HepG2 (cell line): ENCODE data around the gene ACTN4. TPM values are rescaled to one million over a fixed set of nuclear protein-coding genes. Genes with fewer than 3 reads are reported as not detected.

Experiments used
- ATAC-seq: fragments of 200-7000 bp; cut with Tn5 transposase; 3 replicates; pipeline ENCODE4 v1.9.1; 2020; ENCODE audit warnings: mild to moderate bottlenecking, moderate library complexity
- BruUV-seq: library from RNA; stranded (reverse); fragments of 400-500 nt; replicated peaks from 2 replicates; lab custom pipeline; 2021; lab: Mats Ljungman, UMichigan
- CTCF ChIA-PET: fragments of 300-600 bp; formaldehyde crosslinking; extraction: SDS; loops from one replicate; lab custom pipeline; 2021; ENCODE audit warnings: low total read pairs, inconsistent platforms, low intra/inter-chr PET ratio; lab: Yijun Ruan, JAX
- POLR2A ChIA-PET: fragments of 350-600 bp; sonication (Branson Sonifier 250); formaldehyde crosslinking; loops from one replicate; lab custom pipeline; 2020; ENCODE audit warnings: antibody characterized with exemption, inconsistent platforms; lab: Yijun Ruan, JAX
- DNase-seq: peaks from one replicate; pipeline ENCODE4 v3.0.0-alpha.2; 2015; ENCODE audit warnings: low spot score
- FAIRE-seq: peaks from 3 replicates; lab custom pipeline; 2011; peaks lifted over from hg19 to GRCh38; lab: Jason Lieb, UNC
- H2AFZ ChIP-seq: one replicate; pipeline ENCODE4 v1.6.1; 2011; ENCODE audit warnings: low read length, inconsistent platforms
- H3K27ac ChIP-seq: fragments of 300-600 bp; 3 replicates; pipeline ENCODE4 v1.8.0; 2011; ENCODE audit warnings: mixed run types, mild to moderate bottlenecking, mixed read lengths, low read length, inconsistent platforms; ENCODE audit not compliant: insufficient read depth; ENCODE audit errors: extremely low read length
- H3K27me3 ChIP-seq, 2 experiments: fragments of 200-600 bp in 1 of 2; 2 replicates in 1 of 2; 3 replicates in 1 of 2; pipeline versions ENCODE4 v1.6.0 to v1.8.0; 2011; ENCODE audit warnings: low read length in 2 of 2, mild to moderate bottlenecking in 2 of 2, moderate library complexity in 2 of 2, inconsistent platforms in 1 of 2; ENCODE audit not compliant: insufficient read depth in 2 of 2, control insufficient read depth in 1 of 2
- H3K36me3 ChIP-seq, 2 experiments: fragments of 200-600 bp in 1 of 2; replicated peaks in 1 of 2; 2 replicates in 1 of 2; 3 replicates in 1 of 2; pipeline versions ENCODE4 v1.5.1 to v1.8.0; 2011; ENCODE audit warnings: low read length in 2 of 2, inconsistent platforms in 1 of 2; ENCODE audit not compliant: insufficient read depth in 2 of 2, control insufficient read depth in 1 of 2
- H3K4me1 ChIP-seq: 2 replicates; pipeline ENCODE4 v1.5.1; 2012; ENCODE audit warnings: low read length, inconsistent platforms; ENCODE audit not compliant: insufficient read depth
- H3K4me2 ChIP-seq: 2 replicates; pipeline ENCODE4 v1.6.0; 2011; ENCODE audit warnings: low read depth, low read length, inconsistent platforms
- H3K4me3 ChIP-seq, 3 experiments: fragments of 200-600 bp in 1 of 3; sonication (generic), shearing (Covaris generic) in 1 of 3; replicated peaks in 1 of 3; 2 replicates each; pipeline ENCODE4 v1.5.1; 2011 to 2016; ENCODE audit warnings: low read length in 3 of 3, inconsistent platforms in 2 of 3, low read depth in 2 of 3, mild to moderate bottlenecking in 2 of 3, control low read depth in 1 of 3, mixed read lengths in 1 of 3; ENCODE audit not compliant: insufficient read depth in 1 of 3
- H3K79me2 ChIP-seq: one replicate; pipeline ENCODE4 v1.6.1; 2011; ENCODE audit warnings: low read length, inconsistent platforms; ENCODE audit not compliant: insufficient read depth
- H3K9ac ChIP-seq: 2 replicates; pipeline ENCODE4 v1.6.0; 2011; ENCODE audit warnings: mild to moderate bottlenecking, low read depth, low read length, inconsistent platforms; ENCODE audit not compliant: insufficient read depth
- H3K9me3 ChIP-seq: 2 replicates; pipeline ENCODE4 v1.5.1; 2012; ENCODE audit warnings: mild to moderate bottlenecking, low read length
- H4K20me1 ChIP-seq: 2 replicates; pipeline ENCODE4 v1.6.0; 2011; ENCODE audit warnings: inconsistent platforms, mild to moderate bottlenecking, low read length, moderate library complexity; ENCODE audit not compliant: insufficient read depth
- NFIB ChIP-seq: sonication (generic); formaldehyde crosslinking; IDR thresholded peaks from 2 replicates; pipeline ENCODE4 v1.9.0; 2021; ENCODE audit warnings: missing genetic modification reagents, mild to moderate bottlenecking, borderline replicate concordance
- RELA ChIP-seq: sonication (generic); formaldehyde crosslinking; IDR thresholded peaks from 2 replicates; pipeline ENCODE4 v1.4.0; 2020; ENCODE audit warnings: missing genetic modification reagents
- SMAD3 ChIP-seq: sonication (generic); formaldehyde crosslinking; IDR thresholded peaks from 2 replicates; pipeline ENCODE4 v1.4.0; 2020; ENCODE audit warnings: missing genetic modification reagents
- ZNF12 ChIP-seq: sonication (generic); formaldehyde crosslinking; IDR thresholded peaks from 2 replicates; pipeline ENCODE4 v1.5.0; 2020; ENCODE audit warnings: missing genetic modification reagents
- ZNF234 ChIP-seq: sonication (generic); formaldehyde crosslinking; conservative IDR thresholded peaks from 2 replicates; pipeline ENCODE4 v1.5.1; 2020; ENCODE audit warnings: mild to moderate bottlenecking, missing genetic modification reagents
- ZNF552 ChIP-seq: sonication (generic); formaldehyde crosslinking; IDR thresholded peaks from 2 replicates; pipeline ENCODE4 v1.9.0; 2022; ENCODE audit warnings: missing genetic modification reagents, mild to moderate bottlenecking, borderline replicate concordance
- ZNF773 ChIP-seq: sonication (generic); formaldehyde crosslinking; IDR thresholded peaks from 2 replicates; pipeline ENCODE4 v1.4.0; 2020; ENCODE audit warnings: missing genetic modification reagents, borderline replicate concordance
- WGBS: methylation state at CpG from one replicate; pipeline ENCODE4 v1.1.6; 2017; ENCODE audit warnings: low lambda C conversion rate; 5-methylcytosine and 5-hydroxymethylcytosine counted together
- in situ Hi-C: cut with HindIII; loops from 2 replicates; pipeline ENCODE4 v1.10.0; 2017; ENCODE audit warnings: low pct_unique_long_range_greater_than_20kb; ENCODE audit not compliant: extremely low pct_ligation_motif_present
- intact Hi-C: fragments of 100-400 bp; cut with micrococcal nuclease; formaldehyde crosslinking; loops from one replicate; pipeline ENCODE4 v1.10.0; 2022; ENCODE audit not compliant: unreplicated experiment
- polyA plus RNA-seq, 8 experiments: library from polyadenylated mRNA; depleted of rRNA in 3 of 8; stranded (reverse) in 7 of 8; unstranded in 1 of 8; fragments of >200 nt; fragmentation: Illumina TruSeq in 4 of 8; extraction: Trizol in 4 of 8; gene quantifications; 2 replicates each; pipeline versions ENCODE4 v1.2.1 to v1.2.3, GENCODE V29; 2011 to 2016; ENCODE audit warnings: low read depth in 4 of 8, missing spikeins in 1 of 8, mixed read lengths in 1 of 8; ENCODE audit not compliant: insufficient read depth in 1 of 8
- total RNA-seq, 5 experiments: library from RNA; depleted of rRNA; stranded (reverse); fragments of >200 nt; fragmentation: Illumina TruSeq; extraction: Trizol; gene quantifications; 2 replicates each; pipeline ENCODE4 v1.2.3, GENCODE V29; 2016; ENCODE audit warnings: low read depth in 1 of 5
- TF ChIP-seq, protein P1 (sequence below): sonication (generic); formaldehyde crosslinking; IDR thresholded peaks from 2 replicates; pipeline ENCODE4 v1.5.1; 2020; ENCODE audit warnings: mild to moderate bottlenecking, missing genetic modification reagents, moderate library complexity

The ACTN4 gene
- total and polyA plus RNA-seq, 2 of the 13 experiments (the other 11 are each of a cell fraction or from before 2014, with no cell fraction given), result 171 to 192 TPM

DNA sequence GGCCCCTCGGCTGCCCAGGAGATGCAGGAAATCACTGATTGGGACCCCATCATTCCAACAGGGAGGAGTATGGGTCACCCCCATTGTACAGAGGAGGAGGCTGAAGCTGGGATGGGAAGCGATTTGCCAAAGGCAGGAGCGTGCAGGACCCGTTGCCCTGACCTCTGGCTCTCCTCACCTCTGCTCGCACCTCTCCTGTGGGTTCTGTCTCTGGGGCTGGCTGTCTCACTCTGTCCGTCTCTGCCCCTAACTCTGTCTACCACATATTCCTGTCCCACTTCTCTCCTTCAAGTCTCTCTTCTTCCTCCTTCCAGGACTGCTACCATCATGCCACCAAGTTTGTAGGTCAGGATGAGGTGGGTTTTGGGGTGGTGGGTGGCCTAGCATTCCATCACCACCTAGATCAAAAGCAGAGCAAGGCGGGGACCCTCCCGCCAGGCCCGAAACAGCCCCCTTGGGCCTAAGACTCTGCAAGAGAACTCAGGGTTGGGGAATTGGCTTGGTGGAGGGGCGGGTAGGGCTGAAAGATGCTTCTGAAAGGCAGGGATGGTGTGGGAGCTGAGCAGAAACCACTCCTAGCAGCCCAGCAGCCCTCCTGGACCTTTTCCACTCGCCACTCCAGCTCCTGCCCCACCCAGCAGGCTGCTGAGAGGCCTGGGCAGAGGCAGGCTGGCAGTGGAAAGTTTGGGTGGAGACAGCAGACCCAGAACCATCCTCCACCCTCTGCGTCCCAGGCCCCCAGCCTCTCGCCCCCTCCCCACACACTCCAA lies 126.9 kb downstream of the ACTN4 start:
- 59% methylated on average over 7 of the region's 13 CpGs for WGBS
- FAIRE-seq, result no peak
- Histone ChIP-seq H3K79me2 (no peaks in the 10 kb centered on the region), H4K20me1 (no peaks in the 10 kb centered on the region), H3K27ac (no peak overlapping the region), H3K9me3 (no peaks in the 10 kb centered on the region), H3K4me1 (peaks cover 24% of the 10 kb centered on the region), H2AFZ (no peak overlapping the region), H3K27me3 (peaks cover 0 to 2% of the 10 kb centered on the region in 2 experiments; a peak in 1 of 5 replicates), H3K36me3 (no peaks in the 10 kb centered on the region), H3K4me3 (no peak overlapping the region)
- POLR2A ChIA-PET, result interaction anchor here (1.3 to 1.9 kb wide), 2 partner anchors 11 to 19 kb away, joined by 5 to 7 read pairs; no protein-coding TSS in a partner anchor
- ATAC-seq, result no peak; the same call in 1 of the 3 replicates
- intact Hi-C loops (no loop called here), in situ Hi-C loops (no loop called here)
- no peak for DNase-seq
- BruUV-seq, result no TSS peak
- 0 out of 2 replicates have a peak, but pooled peaks have one; percentile 5 for TF ChIP-seq NFIB
- TF ChIP-seq ZNF234 (CRISPR knock-in tag), result no peak
- no peak for TF ChIP-seq RELA
- no peak for TF ChIP-seq SMAD3 (CRISPR knock-in tag)
- TF ChIP-seq ZNF773, result no peak
- TF ChIP-seq, all 625 proteins: peak for 1
- H3K9ac ChIP-seq, result 0 out of 2 replicates have a peak overlapping the region, but pooled peaks have one; percentile 8
- CTCF ChIA-PET, result no interaction called here
- no peak overlapping the region for H3K4me2 ChIP-seq

DNA sequence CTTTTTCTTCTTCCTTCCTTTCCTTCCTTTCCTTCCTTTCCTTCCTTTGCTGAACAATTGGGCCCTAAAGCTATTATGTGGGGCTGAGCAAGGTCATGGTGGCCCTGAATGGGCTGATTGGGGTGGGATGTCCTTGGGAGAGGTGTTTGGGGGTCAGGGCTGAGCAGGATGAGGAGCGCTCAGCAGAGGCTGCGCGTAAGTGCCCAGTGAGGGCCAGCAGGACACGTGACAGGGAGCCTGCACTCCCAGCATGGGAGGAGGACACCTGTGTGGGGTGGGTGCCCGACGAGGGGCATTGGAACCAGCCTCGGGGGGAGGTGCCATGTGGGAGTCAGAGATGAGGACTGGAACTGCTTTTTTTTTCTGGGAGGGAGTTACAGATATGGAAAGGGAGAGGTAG lies 131.3 kb downstream of the ACTN4 start:
- ChIA-PET CTCF (no interaction called here), POLR2A (no interaction called here)
- FAIRE-seq (no peak), ATAC-seq (no peak), DNase-seq (no peak)
- H2AFZ ChIP-seq, result no peak overlapping the region
- no peak overlapping the region for H3K9ac ChIP-seq
- H3K4me1 ChIP-seq, result peaks cover 34% of the 10 kb centered on the region
- in situ Hi-C loops, result no loop called here
- no peak overlapping the region; a peak in 1 of 6 replicates for H3K4me3 ChIP-seq
- 43% methylated on average over 7 of the region's 7 CpGs for WGBS
- no peaks in the 10 kb centered on the region for H4K20me1 ChIP-seq
- intact Hi-C loops, result no loop called here
- H3K4me2 ChIP-seq, result peak overlapping the region; percentile 14; the same call in 1 of the 2 replicates
- no peaks in the 10 kb centered on the region for H3K9me3 ChIP-seq
- no peak overlapping the region for H3K27ac ChIP-seq
- peaks cover 0 to 2% of the 10 kb centered on the region in 2 experiments; a peak in 2 of 5 replicates for H3K27me3 ChIP-seq
- no peaks in the 10 kb centered on the region for H3K79me2 ChIP-seq
- H3K36me3 ChIP-seq, result no peaks in the 10 kb centered on the region
- BruUV-seq, result no TSS peak
- TF ChIP-seq ZNF552 (CRISPR knock-in tag) (no peak), ZNF12 (no peak)
- TF ChIP-seq, protein P1, sequence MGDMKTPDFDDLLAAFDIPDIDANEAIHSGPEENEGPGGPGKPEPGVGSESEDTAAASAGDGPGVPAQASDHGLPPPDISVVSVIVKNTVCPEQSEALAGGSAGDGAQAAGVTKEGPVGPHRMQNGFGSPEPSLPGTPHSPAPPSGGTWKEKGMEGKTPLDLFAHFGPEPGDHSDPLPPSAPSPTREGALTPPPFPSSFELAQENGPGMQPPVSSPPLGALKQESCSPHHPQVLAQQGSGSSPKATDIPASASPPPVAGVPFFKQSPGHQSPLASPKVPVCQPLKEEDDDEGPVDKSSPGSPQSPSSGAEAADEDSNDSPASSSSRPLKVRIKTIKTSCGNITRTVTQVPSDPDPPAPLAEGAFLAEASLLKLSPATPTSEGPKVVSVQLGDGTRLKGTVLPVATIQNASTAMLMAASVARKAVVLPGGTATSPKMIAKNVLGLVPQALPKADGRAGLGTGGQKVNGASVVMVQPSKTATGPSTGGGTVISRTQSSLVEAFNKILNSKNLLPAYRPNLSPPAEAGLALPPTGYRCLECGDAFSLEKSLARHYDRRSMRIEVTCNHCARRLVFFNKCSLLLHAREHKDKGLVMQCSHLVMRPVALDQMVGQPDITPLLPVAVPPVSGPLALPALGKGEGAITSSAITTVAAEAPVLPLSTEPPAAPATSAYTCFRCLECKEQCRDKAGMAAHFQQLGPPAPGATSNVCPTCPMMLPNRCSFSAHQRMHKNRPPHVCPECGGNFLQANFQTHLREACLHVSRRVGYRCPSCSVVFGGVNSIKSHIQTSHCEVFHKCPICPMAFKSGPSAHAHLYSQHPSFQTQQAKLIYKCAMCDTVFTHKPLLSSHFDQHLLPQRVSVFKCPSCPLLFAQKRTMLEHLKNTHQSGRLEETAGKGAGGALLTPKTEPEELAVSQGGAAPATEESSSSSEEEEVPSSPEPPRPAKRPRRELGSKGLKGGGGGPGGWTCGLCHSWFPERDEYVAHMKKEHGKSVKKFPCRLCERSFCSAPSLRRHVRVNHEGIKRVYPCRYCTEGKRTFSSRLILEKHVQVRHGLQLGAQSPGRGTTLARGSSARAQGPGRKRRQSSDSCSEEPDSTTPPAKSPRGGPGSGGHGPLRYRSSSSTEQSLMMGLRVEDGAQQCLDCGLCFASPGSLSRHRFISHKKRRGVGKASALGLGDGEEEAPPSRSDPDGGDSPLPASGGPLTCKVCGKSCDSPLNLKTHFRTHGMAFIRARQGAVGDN (CRISPR knock-in tag), result peak; percentile 44
